ENCODE results near the gene PLXNA2. TPM values are rescaled to one million over a fixed set of nuclear protein-coding genes. Genes with fewer than 3 reads are reported as not detected.

Gene PLXNA2
- polyA plus RNA-seq, 2 of the 4 experiments (the other 2 are of a cell fraction) = 0.36 to 0.87 TPM

DNA sequence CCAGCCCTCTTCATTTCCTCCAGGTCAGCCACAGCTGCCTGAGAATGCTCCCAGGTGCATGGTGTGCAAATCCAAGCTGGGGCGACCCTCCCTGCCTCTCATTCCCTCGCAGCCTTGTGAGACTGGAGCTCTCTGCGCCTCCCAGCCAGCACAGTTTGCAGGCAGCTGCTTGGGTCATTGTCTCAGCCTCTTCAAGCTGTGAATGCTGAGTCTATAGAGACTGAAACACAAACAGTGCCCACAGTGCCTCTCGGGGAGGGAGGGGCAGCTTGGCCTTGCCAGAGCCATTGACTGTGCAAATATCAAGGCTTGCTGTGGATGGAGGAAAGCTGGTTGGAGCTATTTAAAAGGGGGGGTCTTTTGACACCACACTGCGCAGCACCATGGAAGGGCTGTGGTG lies 10.6 kb downstream of the PLXNA2 start:
- no peaks in the 10 kb centered on the region for H3K4me1 ChIP-seq

DNA sequence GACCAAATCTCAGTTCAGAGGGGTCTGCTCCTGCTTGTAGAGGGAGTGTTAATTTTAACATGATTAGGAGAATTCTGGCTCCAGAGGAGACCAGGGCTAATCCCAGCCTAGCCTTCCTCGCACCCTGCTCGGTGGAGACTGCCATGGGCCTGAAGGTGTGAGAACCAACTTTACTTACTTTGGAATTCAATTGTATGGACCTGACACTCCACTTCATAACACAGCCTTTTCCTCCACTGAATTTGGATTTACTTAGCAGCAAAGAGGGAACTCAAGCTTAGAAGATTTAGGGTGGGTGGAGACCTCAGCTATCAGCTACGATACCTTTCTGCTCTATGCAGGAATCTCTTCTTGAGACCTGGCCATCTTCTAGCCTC lies 11.5 kb downstream of the PLXNA2 start:
- 100% methylated on average over 3 of the region's 3 CpGs for WGBS (ENCODE audit: missing lambda C conversion rate)
- H3K4me3 ChIP-seq = no peak overlapping the region
- ChIA-PET CTCF (interaction anchor here (1.1 to 15.0 kb wide), 6 partner anchors 9 to 210 kb away, joined by 3 to 417 read pairs (median 11); partner anchors contain the start of gene PLXNA2), POLR2A (no interaction called here)
- ATAC-seq (no peak), FAIRE-seq (no peak), DNase-seq (ENCODE audit: low read depth in 1 of 2, low spot score in 1 of 2) (no peak)
- no peaks in the 10 kb centered on the region for H3K9me3 ChIP-seq
- TF ChIP-seq ZNF302 (CRISPR knock-in tag; IDR thresholded peaks at IDR 0.05) (no peak), NPAS2 (CRISPR knock-in tag; IDR thresholded peaks at IDR 0.05; ENCODE audit: borderline replicate concordance) (no peak), CEBPB (IDR thresholded peaks at IDR 0.05) (no peak), SREBF2 (IDR thresholded peaks at IDR 0.05) (no peak), MYC (IDR thresholded peaks at IDR 0.05; ENCODE audit: borderline replicate concordance, low read length) (no peak)
- TF ChIP-seq, protein P1, sequence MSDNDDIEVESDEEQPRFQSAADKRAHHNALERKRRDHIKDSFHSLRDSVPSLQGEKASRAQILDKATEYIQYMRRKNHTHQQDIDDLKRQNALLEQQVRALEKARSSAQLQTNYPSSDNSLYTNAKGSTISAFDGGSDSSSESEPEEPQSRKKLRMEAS (IDR thresholded peaks at IDR 0.05) = no peak
- no peak overlapping the region for H3K4me2 ChIP-seq
- H3K4me1 ChIP-seq = no peaks in the 10 kb centered on the region
- H3K27ac ChIP-seq = no peak overlapping the region

More for the DNA sequence above, 10.6 kb downstream of the PLXNA2 start:
- H3K4me2 ChIP-seq = no peak overlapping the region
- no peak overlapping the region for H3K27ac ChIP-seq
- TF ChIP-seq POLR2AphosphoS2 (conservative IDR thresholded peaks at IDR 0.05; ENCODE audit: low read length) (no peak), MAZ (IDR thresholded peaks at IDR 0.05; ENCODE audit: borderline replicate concordance, low read depth, low read length) (no peak), RCOR1 (IDR thresholded peaks at IDR 0.05; ENCODE audit: low read depth, low read length) (no peak), HDAC2 (IDR thresholded peaks at IDR 0.05) (no peak), EP300 (IDR thresholded peaks at IDR 0.05) (no peak)
- TF ChIP-seq, protein P2, sequence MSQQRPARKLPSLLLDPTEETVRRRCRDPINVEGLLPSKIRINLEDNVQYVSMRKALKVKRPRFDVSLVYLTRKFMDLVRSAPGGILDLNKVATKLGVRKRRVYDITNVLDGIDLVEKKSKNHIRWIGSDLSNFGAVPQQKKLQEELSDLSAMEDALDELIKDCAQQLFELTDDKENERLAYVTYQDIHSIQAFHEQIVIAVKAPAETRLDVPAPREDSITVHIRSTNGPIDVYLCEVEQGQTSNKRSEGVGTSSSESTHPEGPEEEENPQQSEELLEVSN (IDR thresholded peaks at IDR 0.05; ENCODE audit: borderline replicate concordance, low read depth) = no peak
- FAIRE-seq (no peak), DNase-seq (ENCODE audit: low read depth in 1 of 2, low spot score in 1 of 2) (no peak), ATAC-seq (no peak)
- POLR2A ChIA-PET = no interaction called here
- 70% methylated on average over 4 of the region's 5 CpGs for WGBS (ENCODE audit: missing lambda C conversion rate)
- no peaks in the 10 kb centered on the region for H3K9me3 ChIP-seq
- CTCF ChIA-PET = interaction anchor here (0.8 to 15.0 kb wide), 8 partner anchors 10 to 211 kb away, joined by 3 to 417 read pairs (median 4); partner anchors contain the start of gene PLXNA2
- H3K4me3 ChIP-seq = no peak overlapping the region

DNA sequence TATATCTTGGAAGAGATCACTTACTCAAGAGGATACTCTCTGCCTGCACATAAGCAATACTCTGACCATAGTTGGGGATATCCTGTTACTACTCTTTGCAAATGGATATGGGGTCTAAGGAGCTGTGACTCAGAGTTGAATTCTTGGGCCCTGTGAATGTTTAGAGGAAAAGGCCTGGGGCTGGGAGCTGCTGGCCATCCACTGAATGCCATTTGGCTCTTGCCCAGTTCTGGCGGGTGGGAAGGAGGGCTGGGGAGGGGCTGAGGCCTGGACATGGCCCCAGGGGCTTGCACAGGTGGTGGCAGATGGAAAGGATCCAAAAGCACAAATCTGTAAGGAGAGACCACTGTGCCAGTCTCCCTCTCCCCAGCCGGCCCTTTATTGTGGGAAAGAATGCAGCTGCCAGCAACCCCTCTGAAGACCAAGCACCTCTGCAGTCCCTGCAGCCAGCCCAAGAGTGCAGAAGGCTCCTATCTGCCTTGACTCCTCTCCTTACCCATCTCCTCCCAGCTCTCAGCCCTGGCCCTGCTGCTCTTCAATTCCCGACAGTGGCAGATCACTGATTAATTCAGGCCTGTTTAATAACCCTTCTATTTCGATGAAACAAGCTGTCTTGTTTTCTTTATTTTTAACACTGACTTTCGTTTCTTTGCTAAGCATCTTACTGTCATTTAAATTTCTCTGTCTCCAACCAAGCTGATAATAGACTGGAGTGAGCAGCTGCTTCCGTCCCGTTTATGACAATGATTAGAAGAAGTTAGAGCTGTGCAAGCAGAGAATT lies 12.1 kb downstream of the PLXNA2 start:
- FAIRE-seq (no peak), DNase-seq (ENCODE audit: low read depth in 1 of 2, low spot score in 1 of 2) (no peak), ATAC-seq (no peak)
- no peak for TF ChIP-seq NR3C1 (IDR thresholded peaks at IDR 0.05)
- TF ChIP-seq CBX2 (IDR thresholded peaks at IDR 0.05; ENCODE audit: borderline replicate concordance, low read depth) = no peak
- no peaks in the 10 kb centered on the region for H3K4me1 ChIP-seq
- POLR2A ChIA-PET = no interaction called here
- CTCF ChIA-PET = interaction anchor here (1.1 to 15.0 kb wide), 4 partner anchors 12 to 210 kb away, joined by 3 to 417 read pairs (median 26); partner anchors contain the start of gene PLXNA2
- WGBS (ENCODE audit: missing lambda C conversion rate) = 67% methylated on average over 7 of the region's 7 CpGs
- H3K4me2 ChIP-seq = no peak overlapping the region
- H3K9me3 ChIP-seq = no peaks in the 10 kb centered on the region
- H3K27ac ChIP-seq = no peak overlapping the region
- no peak overlapping the region for H3K4me3 ChIP-seq

DNA sequence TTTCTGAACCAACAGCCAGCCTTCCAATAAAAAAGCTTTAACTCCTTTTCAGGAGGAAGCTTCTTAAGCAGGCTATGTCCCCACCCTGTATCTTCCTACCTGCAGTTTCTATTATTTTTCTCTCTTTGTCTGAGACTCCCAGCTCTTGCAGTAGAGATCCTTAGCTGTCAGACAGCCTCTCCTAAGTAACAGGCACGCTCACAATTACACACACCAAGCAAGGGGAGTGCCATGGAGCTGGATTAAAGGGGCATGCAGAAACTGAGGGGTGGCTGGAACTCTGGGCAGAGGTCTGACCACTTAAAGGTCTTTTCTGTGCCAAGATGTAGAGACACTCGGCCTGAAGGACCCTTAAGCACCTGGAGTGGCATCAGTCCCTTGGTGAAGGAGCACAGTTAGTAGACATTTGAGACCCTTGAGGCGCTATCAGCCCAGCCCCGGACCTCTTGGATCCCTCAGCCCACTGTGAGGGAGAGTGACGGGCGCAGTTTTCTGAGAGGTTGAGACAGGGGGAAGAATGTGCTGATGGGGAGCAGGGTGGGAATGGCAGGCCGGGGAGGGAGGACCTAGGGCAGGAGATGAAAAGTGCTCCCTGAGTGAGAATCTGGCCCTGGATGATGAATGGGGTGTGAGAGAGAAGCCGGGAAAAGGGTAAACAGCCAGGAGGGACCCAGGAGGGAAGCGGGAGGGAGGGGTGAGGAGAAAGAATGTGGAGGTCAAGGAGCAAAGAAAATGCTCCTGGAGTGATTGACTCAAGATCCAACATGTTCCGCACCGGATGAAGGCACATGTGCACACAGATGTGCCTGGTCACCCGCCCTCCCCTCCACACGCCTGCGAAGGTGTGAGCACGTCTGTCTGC lies 13.3 kb downstream of the PLXNA2 start:
- FAIRE-seq (no peak), DNase-seq (ENCODE audit: low read depth in 1 of 2, low spot score in 1 of 2) (no peak), ATAC-seq (no peak)
- H3K4me3 ChIP-seq = no peak overlapping the region
- no peaks in the 10 kb centered on the region for H3K9me3 ChIP-seq
- H3K27ac ChIP-seq = no peak overlapping the region
- H3K4me2 ChIP-seq = no peak overlapping the region
- 76% methylated on average over 15 of the region's 15 CpGs for WGBS (ENCODE audit: missing lambda C conversion rate)
- ChIA-PET POLR2A (interaction anchor here (1.2 kb wide), 1 partner anchor 46 kb away, joined by 3 read pairs; no protein-coding TSS in a partner anchor), CTCF (interaction anchor here (1.8 to 15.0 kb wide), 5 partner anchors 8 to 209 kb away, joined by 5 to 417 read pairs (median 7); no protein-coding TSS in a partner anchor)
- no peaks in the 10 kb centered on the region for H3K4me1 ChIP-seq
- TF ChIP-seq, protein P3, sequence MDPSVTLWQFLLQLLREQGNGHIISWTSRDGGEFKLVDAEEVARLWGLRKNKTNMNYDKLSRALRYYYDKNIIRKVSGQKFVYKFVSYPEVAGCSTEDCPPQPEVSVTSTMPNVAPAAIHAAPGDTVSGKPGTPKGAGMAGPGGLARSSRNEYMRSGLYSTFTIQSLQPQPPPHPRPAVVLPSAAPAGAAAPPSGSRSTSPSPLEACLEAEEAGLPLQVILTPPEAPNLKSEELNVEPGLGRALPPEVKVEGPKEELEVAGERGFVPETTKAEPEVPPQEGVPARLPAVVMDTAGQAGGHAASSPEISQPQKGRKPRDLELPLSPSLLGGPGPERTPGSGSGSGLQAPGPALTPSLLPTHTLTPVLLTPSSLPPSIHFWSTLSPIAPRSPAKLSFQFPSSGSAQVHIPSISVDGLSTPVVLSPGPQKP (IDR thresholded peaks at IDR 0.05; ENCODE audit: low read depth, low read length) = no peak
- TF ChIP-seq RFX5 (IDR thresholded peaks at IDR 0.05) (no peak), EHF (CRISPR knock-in tag; IDR thresholded peaks at IDR 0.05) (no peak), ESRRA (IDR thresholded peaks at IDR 0.05; ENCODE audit: borderline replicate concordance, low read length) (no peak), HOXB5 (CRISPR knock-in tag; IDR thresholded peaks at IDR 0.05) (no peak), POLR2A (IDR thresholded peaks at IDR 0.05; ENCODE audit: low read length) (no peak), POLR2AphosphoS2 (conservative IDR thresholded peaks at IDR 0.05; ENCODE audit: low read length) (no peak), FOSL2 (IDR thresholded peaks at IDR 0.05) (no peak), FOSL2 (CRISPR knock-in tag; IDR thresholded peaks at IDR 0.05) (no peak), RCOR1 (IDR thresholded peaks at IDR 0.05; ENCODE audit: low read depth, low read length) (no peak), KDM5A (IDR thresholded peaks at IDR 0.05) (no peak), ZSCAN20 (CRISPR knock-in tag; IDR thresholded peaks at IDR 0.05) (no peak), HEYL (CRISPR knock-in tag; IDR thresholded peaks at IDR 0.05) (no peak), RNF2 (IDR thresholded peaks at IDR 0.05; ENCODE audit: borderline replicate concordance, low read depth) (no peak), ZFP36 (IDR thresholded peaks at IDR 0.05; ENCODE audit: borderline replicate concordance, partially characterized antibody) (no peak), BHLHE40 (IDR thresholded peaks at IDR 0.05; ENCODE audit: low read depth, low read length) (no peak)
- TF ChIP-seq, protein P4, sequence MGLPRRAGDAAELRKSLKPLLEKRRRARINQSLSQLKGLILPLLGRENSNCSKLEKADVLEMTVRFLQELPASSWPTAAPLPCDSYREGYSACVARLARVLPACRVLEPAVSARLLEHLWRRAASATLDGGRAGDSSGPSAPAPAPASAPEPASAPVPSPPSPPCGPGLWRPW (IDR thresholded peaks at IDR 0.05) = no peak
